Neural progenitor cell (in vitro differentiated cells): ENCODE data around the gene PIP5K1B.

Experiments
- CTCF ChIP-seq: fragments of 200-600 bp; sonication (generic); IDR thresholded peaks from 2 replicates; pipeline ENCODE4 v1.5.1; 2017; ENCODE audit warnings: antibody characterized with exemption, mild to moderate bottlenecking
- EZH2 ChIP-seq: fragments of 200-600 bp; sonication (generic); IDR thresholded peaks from 2 replicates; pipeline ENCODE4 v1.6.1; 2017; ENCODE audit warnings: antibody characterized with exemption, mild to moderate bottlenecking, moderate library complexity
- EZH2phosphoT487 ChIP-seq: fragments of 200-600 bp; sonication (generic); IDR thresholded peaks from 2 replicates; pipeline ENCODE4 v1.6.1; 2017; ENCODE audit warnings: antibody characterized with exemption

DNA sequence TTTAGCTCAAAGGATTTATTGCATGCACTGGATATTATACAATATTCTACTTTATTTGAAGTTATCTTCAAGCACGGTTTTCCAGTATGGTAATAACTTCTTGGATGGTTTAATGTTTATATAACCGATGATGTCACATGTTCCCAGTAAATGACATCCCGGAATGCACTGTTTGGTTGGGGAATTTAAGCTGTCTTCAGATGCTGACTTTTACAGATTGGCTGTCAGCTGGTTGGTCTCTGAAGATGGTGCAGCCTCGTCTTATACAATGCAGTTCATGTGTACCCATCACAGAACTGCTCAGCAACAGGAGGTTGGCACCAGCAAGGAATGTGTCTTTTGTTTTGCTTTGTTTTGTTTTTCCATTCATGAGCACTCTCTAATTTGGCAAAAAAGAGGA, 165.0 kb downstream of the PIP5K1B start:
- TF ChIP-seq CTCF (no peak), EZH2 (no peak), EZH2phosphoT487 (no peak)
